Eye (tissue), 1 donor: Measurements from ENCODE around the gene ANKRD29.

Experiments
- DNase-seq: peaks from one replicate; pipeline ENCODE4 v3.0.0-alpha.2; 2015

The ANKRD29 gene

GRCh38 chr18:23553887-23554286 lies 108.8 kb downstream of the ANKRD29 start:
- DNase-seq = no peak

DNA sequence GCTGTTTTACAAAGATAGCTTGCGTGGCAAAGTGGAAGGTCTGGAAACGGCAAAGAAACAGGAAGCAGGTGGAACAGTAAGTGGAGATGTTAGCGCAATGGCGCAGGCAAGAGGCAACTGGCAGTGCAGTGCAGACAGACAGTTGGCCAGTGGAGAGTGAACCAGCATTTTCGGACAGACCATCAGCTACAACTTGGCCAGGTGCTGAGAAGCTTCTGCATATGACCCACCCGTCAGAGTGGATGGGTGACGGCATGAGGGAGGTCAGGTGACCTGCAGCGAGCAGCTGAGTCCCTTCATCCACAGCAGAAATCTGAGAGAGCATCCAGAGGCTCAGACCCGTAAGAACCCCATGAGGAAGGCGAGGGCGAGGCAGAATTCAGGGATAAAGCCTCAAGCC lies 110.2 kb downstream of the ANKRD29 start:
- DNase-seq = no peak

DNA sequence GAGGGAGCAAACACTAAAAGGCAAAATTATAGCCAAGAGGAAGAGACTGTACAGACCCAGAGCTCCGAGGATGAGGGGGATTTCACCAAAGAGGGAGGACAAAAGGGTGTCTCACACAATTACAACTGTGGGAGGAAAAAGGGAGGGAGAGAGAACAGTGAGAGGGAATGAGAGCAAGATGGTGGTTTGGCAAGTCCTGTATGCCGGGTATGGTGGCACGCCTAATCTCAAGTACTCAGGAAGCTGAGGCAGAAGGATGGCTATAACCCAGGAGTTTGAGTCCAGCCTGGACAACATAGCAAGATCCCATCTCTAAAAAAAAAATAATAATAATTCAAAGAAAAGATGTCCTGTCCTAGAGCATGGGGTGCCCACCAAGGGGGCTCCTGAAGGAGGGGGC lies 110.7 kb downstream of the ANKRD29 start:
- no peak for DNase-seq

GRCh38 chr18:23550898-23551297 lies 111.8 kb downstream of the ANKRD29 start:
- DNase-seq = no peak
